Natural killer cell treated with Interleukin-12 subunit alpha and Interleukin-12 subunit beta and Interleukin-15 and Interleukin-18, amount 100 ng/mL, for 72 hours (primary cell): ENCODE results near the gene NTN4. TPM values are rescaled to one million over a fixed set of nuclear protein-coding genes. Genes with fewer than 3 reads are reported as not detected.
"Not testable (repeated sequence)": the region's sequence is repeated elsewhere in the genome, so short reads cannot be mapped to it uniquely, and the experiment has no call there.

Experiments used
- ATAC-seq, 2 donors: fragments of 150-1000 bp; cut with Tn5 transposase in 1 of 2; sonication (Bioruptor Pico), chemical (Tn5 transposase) in 1 of 2; 2 replicates each; pipeline ENCODE4 v1.10.0; 2021
- DNase-seq: peaks from one replicate; pipeline ENCODE4 v3.0.0; 2022; ENCODE audit warnings: low spot score
- H3K27ac Mint-ChIP-seq, 2 donors: 1 replicate in 1 of 2; 2 replicates in 1 of 2; pipeline ENCODE4 v1.8.0; 2022; ENCODE audit warnings: mixed read lengths in 2 of 2, mild to moderate bottlenecking in 1 of 2, moderate library complexity in 1 of 2
- H3K27me3 Mint-ChIP-seq, 2 donors: 1 replicate in 1 of 2; 2 replicates in 1 of 2; pipeline ENCODE4 v1.8.0; 2022; ENCODE audit warnings: mixed read lengths in 2 of 2
- H3K36me3 Mint-ChIP-seq: one replicate; pipeline ENCODE4 v1.8.0; 2022; ENCODE audit warnings: mixed read lengths
- H3K4me1 Mint-ChIP-seq, 2 donors: 1 replicate in 1 of 2; 2 replicates in 1 of 2; pipeline ENCODE4 v1.8.0; 2022; ENCODE audit warnings: low read depth in 2 of 2, mixed read lengths in 2 of 2, mild to moderate bottlenecking in 1 of 2
- H3K4me3 Mint-ChIP-seq: one replicate; pipeline ENCODE4 v1.8.0; 2022; ENCODE audit warnings: mixed read lengths
- H3K9me3 Mint-ChIP-seq: 2 replicates; pipeline ENCODE4 v1.8.0; 2022; ENCODE audit warnings: mixed read lengths
- total RNA-seq, 2 donors: library from RNA; stranded (reverse); gene quantifications; one replicate each; pipeline ENCODE4 v1.2.3, GENCODE V29; 2022

The NTN4 gene
- total RNA-seq, 2 donors from 2014 or later = not detected

GRCh38 chr12:95701722-95702418, 88.7 kb downstream of the NTN4 start:
- no peak overlapping the region for H3K27ac Mint-ChIP-seq
- ATAC-seq (no peak), DNase-seq (no peak)
- no peaks in the 10 kb centered on the region for H3K9me3 Mint-ChIP-seq
- peaks cover 10 to 29% of the 10 kb centered on the region in 2 donors for H3K27me3 Mint-ChIP-seq
- H3K36me3 Mint-ChIP-seq = no peaks in the 10 kb centered on the region
- H3K4me1 Mint-ChIP-seq = peaks cover 2 to 6% of the 10 kb centered on the region in 2 donors
- no peak overlapping the region for H3K4me3 Mint-ChIP-seq

- Mint-ChIP-seq H3K9me3 (no peaks in the 10 kb centered on the region), H3K36me3 (no peaks in the 10 kb centered on the region), H3K27me3 (peaks cover 12 to 29% of the 10 kb centered on the region in 2 donors), H3K4me3 (no peak overlapping the region), H3K27ac (no peak overlapping the region), H3K4me1 (peaks cover 2 to 6% of the 10 kb centered on the region in 2 donors)
- DNase-seq (no peak), ATAC-seq (no peak)
Observed at GRCh38 chr12:95701275-95701674, 89.3 kb downstream of the NTN4 start.

GRCh38 chr12:95700316-95700785, 90.2 kb downstream of the NTN4 start:
- ATAC-seq (peak; percentile 87 to 89), DNase-seq (no peak)
- no peaks in the 10 kb centered on the region for H3K36me3 Mint-ChIP-seq
- no peak overlapping the region for H3K27ac Mint-ChIP-seq
- H3K4me1 Mint-ChIP-seq = peaks cover 2 to 6% of the 10 kb centered on the region in 2 donors
- H3K4me3 Mint-ChIP-seq = no peak overlapping the region
- peaks cover 12 to 25% of the 10 kb centered on the region in 2 donors for H3K27me3 Mint-ChIP-seq
- no peaks in the 10 kb centered on the region for H3K9me3 Mint-ChIP-seq

- Mint-ChIP-seq H3K4me1 (peaks cover 2 to 6% of the 10 kb centered on the region in 2 donors), H3K4me3 (no peak overlapping the region), H3K27me3 (peaks cover 10 to 19% of the 10 kb centered on the region in 2 donors), H3K27ac (no peak overlapping the region), H3K36me3 (no peaks in the 10 kb centered on the region), H3K9me3 (no peaks in the 10 kb centered on the region)
- ATAC-seq (no peak), DNase-seq (no peak)
Observed at GRCh38 chr12:95699579-95699978, 91.0 kb downstream of the NTN4 start.

GRCh38 chr12:95694136-95694535, 96.4 kb downstream of the NTN4 start:
- peaks cover 8 to 10% of the 10 kb centered on the region in 2 donors for H3K27me3 Mint-ChIP-seq
- no peaks in the 10 kb centered on the region for H3K4me1 Mint-ChIP-seq
- no peak for ATAC-seq
- DNase-seq = no peak
- no peaks in the 10 kb centered on the region for H3K36me3 Mint-ChIP-seq
- H3K4me3 Mint-ChIP-seq = no peak overlapping the region
- H3K27ac Mint-ChIP-seq = no peak overlapping the region
- H3K9me3 Mint-ChIP-seq = no peaks in the 10 kb centered on the region

- DNase-seq (no peak), ATAC-seq (no peak)
- Mint-ChIP-seq H3K4me1 (no peaks in the 10 kb centered on the region), H3K9me3 (no peaks in the 10 kb centered on the region), H3K27ac (no peak overlapping the region), H3K36me3 (no peaks in the 10 kb centered on the region), H3K27me3 (peaks cover 8% of the 10 kb centered on the region in 2 donors), H3K4me3 (no peak overlapping the region)
Observed at GRCh38 chr12:95693689-95694088, 96.9 kb downstream of the NTN4 start.

- no peak overlapping the region for H3K4me3 Mint-ChIP-seq
- DNase-seq (no peak), ATAC-seq (no peak)
- peaks cover 7 to 8% of the 10 kb centered on the region in 2 donors for H3K27me3 Mint-ChIP-seq
- no peaks in the 10 kb centered on the region for H3K4me1 Mint-ChIP-seq
- H3K27ac Mint-ChIP-seq = no peak overlapping the region
- H3K36me3 Mint-ChIP-seq = no peaks in the 10 kb centered on the region
- H3K9me3 Mint-ChIP-seq = no peaks in the 10 kb centered on the region
Observed at GRCh38 chr12:95690861-95691635, 99.5 kb downstream of the NTN4 start.

GRCh38 chr12:95687937-95688336, 102.6 kb downstream of the NTN4 start:
- Mint-ChIP-seq H3K27ac (no peak overlapping the region), H3K4me3 (no peak overlapping the region), H3K27me3 (peaks cover 9 to 12% of the 10 kb centered on the region in 2 donors), H3K4me1 (no peaks in the 10 kb centered on the region), H3K36me3 (no peaks in the 10 kb centered on the region), H3K9me3 (no peaks in the 10 kb centered on the region)
- ATAC-seq = no peak
- no peak for DNase-seq

GRCh38 chr12:95683418-95683817, 107.1 kb downstream of the NTN4 start:
- H3K4me3 Mint-ChIP-seq = no peak overlapping the region
- H3K36me3 Mint-ChIP-seq = no peaks in the 10 kb centered on the region
- H3K9me3 Mint-ChIP-seq = no peaks in the 10 kb centered on the region
- DNase-seq (no peak), ATAC-seq (no peak)
- no peak overlapping the region for H3K27ac Mint-ChIP-seq
- H3K27me3 Mint-ChIP-seq = peaks cover 8 to 10% of the 10 kb centered on the region in 2 donors
- no peaks in the 10 kb centered on the region for H3K4me1 Mint-ChIP-seq

- H3K4me1 Mint-ChIP-seq = no peaks in the 10 kb centered on the region
- H3K27ac Mint-ChIP-seq = no peak overlapping the region
- H3K4me3 Mint-ChIP-seq = no peak overlapping the region
- H3K27me3 Mint-ChIP-seq = peaks cover 11 to 13% of the 10 kb centered on the region in 2 donors
- ATAC-seq = no peak
- H3K9me3 Mint-ChIP-seq = no peaks in the 10 kb centered on the region
- DNase-seq = no peak
- no peaks in the 10 kb centered on the region for H3K36me3 Mint-ChIP-seq
Observed at GRCh38 chr12:95681210-95681765, 109.3 kb downstream of the NTN4 start.

GRCh38 chr12:95678684-95679083, 111.9 kb downstream of the NTN4 start:
- no peaks in the 10 kb centered on the region for H3K36me3 Mint-ChIP-seq
- no peak for DNase-seq
- no peaks in the 10 kb centered on the region for H3K4me1 Mint-ChIP-seq
- no peak overlapping the region for H3K4me3 Mint-ChIP-seq
- H3K9me3 Mint-ChIP-seq = no peaks in the 10 kb centered on the region
- H3K27ac Mint-ChIP-seq = no peak overlapping the region
- H3K27me3 Mint-ChIP-seq = peaks cover 12 to 17% of the 10 kb centered on the region in 2 donors
- no peak for ATAC-seq

GRCh38 chr12:95677782-95678181, 112.8 kb downstream of the NTN4 start:
- H3K27ac Mint-ChIP-seq, H3K4me1 Mint-ChIP-seq, DNase-seq, H3K36me3 Mint-ChIP-seq, H3K4me3 Mint-ChIP-seq, ATAC-seq, H3K9me3 Mint-ChIP-seq: not testable (repeated sequence)
- peaks cover 14% of the 10 kb centered on the region in 2 donors for H3K27me3 Mint-ChIP-seq

GRCh38 chr12:95674631-95675030, 115.9 kb downstream of the NTN4 start:
- Mint-ChIP-seq H3K4me3 (no peak overlapping the region), H3K27ac (no peak overlapping the region), H3K4me1 (no peaks in the 10 kb centered on the region), H3K27me3 (peaks cover 14 to 16% of the 10 kb centered on the region in 2 donors), H3K9me3 (no peaks in the 10 kb centered on the region), H3K36me3 (no peaks in the 10 kb centered on the region)
- no peak for DNase-seq
- ATAC-seq = no peak

GRCh38 chr12:95674163-95674562, 116.4 kb downstream of the NTN4 start:
- no peak for ATAC-seq
- no peak for DNase-seq
- Mint-ChIP-seq H3K36me3 (no peaks in the 10 kb centered on the region), H3K9me3 (no peaks in the 10 kb centered on the region), H3K4me1 (no peaks in the 10 kb centered on the region), H3K27me3 (peaks cover 14 to 16% of the 10 kb centered on the region in 2 donors), H3K27ac (no peak overlapping the region), H3K4me3 (no peak overlapping the region)
